Umbilical cord (tissue), 1 donor: ENCODE results near the gene KRTAP19-6. TPM values are rescaled to one million over a fixed set of nuclear protein-coding genes. Genes with fewer than 3 reads are reported as not detected.

ENCODE experiments used
- total RNA-seq: library from RNA; depleted of rRNA; stranded (reverse); fragments of >200 nt; gene quantifications from one replicate; pipeline ENCODE4 v1.2.3, GENCODE V29; 2014; ENCODE audit warnings: low replicate concordance; ENCODE audit not compliant: insufficient read depth

The KRTAP19-6 gene
- total RNA-seq, 1 donor from 2014 or later: not detected

Other genes with a start within 250 kb of the KRTAP19-6 start
- gene KRTAP26-1, start 221.5 kb downstream of the KRTAP19-6 start, total RNA-seq: not detected
- gene KRTAP27-1, start 204.2 kb downstream of the KRTAP19-6 start, total RNA-seq: not detected
- not detected for gene KRTAP23-1, start 193.3 kb downstream of the KRTAP19-6 start, total RNA-seq
- 1.2 TPM for gene KRTAP13-2, start 169.6 kb downstream of the KRTAP19-6 start, total RNA-seq
- gene KRTAP13-1, start 145.8 kb downstream of the KRTAP19-6 start, total RNA-seq: not detected
- not detected for gene KRTAP13-3, start 115.9 kb downstream of the KRTAP19-6 start, total RNA-seq
- gene KRTAP13-4, start 111.6 kb downstream of the KRTAP19-6 start, total RNA-seq: 3.4 TPM
- gene KRTAP15-1, start 101.6 kb downstream of the KRTAP19-6 start, total RNA-seq: 5.5 TPM
- gene KRTAP19-1, start 61.5 kb downstream of the KRTAP19-6 start, total RNA-seq: not detected
- 8.2 TPM for gene KRTAP19-2, start 54.4 kb downstream of the KRTAP19-6 start, total RNA-seq
- gene KRTAP19-3, start 49.9 kb downstream of the KRTAP19-6 start, total RNA-seq: not detected
- not detected for gene KRTAP19-4, start 44.7 kb downstream of the KRTAP19-6 start, total RNA-seq
- 13.0 TPM for gene KRTAP19-5, start 39.7 kb downstream of the KRTAP19-6 start, total RNA-seq
- not detected for gene KRTAP19-7, start 19.4 kb upstream of the KRTAP19-6 start, total RNA-seq
- not detected for gene KRTAP22-2, start 48.5 kb upstream of the KRTAP19-6 start, total RNA-seq
- not detected for gene KRTAP6-3, start 50.6 kb upstream of the KRTAP19-6 start, total RNA-seq
- not detected for gene KRTAP6-2, start 57.0 kb upstream of the KRTAP19-6 start, total RNA-seq
- not detected for gene KRTAP22-1, start 59.2 kb upstream of the KRTAP19-6 start, total RNA-seq
- gene KRTAP6-1, start 72.1 kb upstream of the KRTAP19-6 start, total RNA-seq: not detected
- gene KRTAP20-1, start 74.6 kb upstream of the KRTAP19-6 start, total RNA-seq: 28.4 TPM
- gene KRTAP20-4, start 78.8 kb upstream of the KRTAP19-6 start, total RNA-seq: not detected
- 3.9 TPM for gene KRTAP20-2, start 93.3 kb upstream of the KRTAP19-6 start, total RNA-seq
- gene KRTAP20-3, start 101.0 kb upstream of the KRTAP19-6 start, total RNA-seq: not detected
- not detected for gene KRTAP21-3, start 176.9 kb upstream of the KRTAP19-6 start, total RNA-seq
- not detected for gene KRTAP21-2, start 205.4 kb upstream of the KRTAP19-6 start, total RNA-seq
- gene KRTAP21-1, start 213.6 kb upstream of the KRTAP19-6 start, total RNA-seq: not detected